Neuronal stem cell (in vitro differentiated cells): ENCODE results near the gene SFR1.

Experiments used
- DNase-seq: peaks from one replicate; pipeline ENCODE4 v3.0.0-alpha.2; 2013; ENCODE audit warnings: low spot score
- H2AFZ ChIP-seq: one replicate; pipeline ENCODE4 v1.6.1; 2013; ENCODE audit warnings: mild to moderate bottlenecking, low read length, inconsistent platforms
- H2AK5ac ChIP-seq: 2 replicates; pipeline ENCODE4 v1.6.1; 2013; ENCODE audit warnings: low read depth, mild to moderate bottlenecking, inconsistent platforms, low read length, moderate library complexity, mixed read lengths
- H2BK120ac ChIP-seq: 2 replicates; pipeline ENCODE4 v1.6.1; 2013; ENCODE audit warnings: low read depth, mild to moderate bottlenecking, inconsistent platforms, low read length, moderate library complexity, mixed read lengths
- H2BK12ac ChIP-seq: one replicate; pipeline ENCODE4 v1.6.1; 2013; ENCODE audit warnings: low read length, inconsistent platforms
- H2BK15ac ChIP-seq: 2 replicates; pipeline ENCODE4 v1.6.1; 2013; ENCODE audit warnings: mild to moderate bottlenecking, low read length, inconsistent platforms, mixed read lengths
- H2BK5ac ChIP-seq: one replicate; pipeline ENCODE4 v1.6.1; 2013; ENCODE audit warnings: inconsistent platforms, mild to moderate bottlenecking, low read length, moderate library complexity
- H3K14ac ChIP-seq: one replicate; pipeline ENCODE4 v1.6.1; 2013; ENCODE audit warnings: low read length, inconsistent platforms
- H3K18ac ChIP-seq: 2 replicates; pipeline ENCODE4 v1.6.1; 2013; ENCODE audit warnings: low read length, inconsistent platforms
- H3K23ac ChIP-seq: 2 replicates; pipeline ENCODE4 v1.6.1; 2013; ENCODE audit warnings: low read depth, mild to moderate bottlenecking, mixed read lengths, low read length, inconsistent platforms; ENCODE audit not compliant: poor library complexity
- H3K27ac ChIP-seq: replicated peaks from 3 replicates; pipeline ENCODE4 v1.5.1; 2013; ENCODE audit warnings: low read length, inconsistent platforms
- H3K27me3 ChIP-seq, 3 experiments: 2 replicates each; pipeline ENCODE4 v1.6.1; 2013; ENCODE audit warnings: low read length in 3 of 3, mild to moderate bottlenecking in 2 of 3, inconsistent platforms in 1 of 3, low read depth in 1 of 3, mixed read lengths in 1 of 3, moderate library complexity in 1 of 3; ENCODE audit not compliant: control insufficient read depth in 3 of 3, insufficient read depth in 3 of 3
- H3K36me3 ChIP-seq, 2 donors: replicated peaks in 1 of 2; 2 replicates each; pipeline ENCODE4 v1.6.1; 2013; ENCODE audit warnings: low read length in 2 of 2; ENCODE audit not compliant: control insufficient read depth in 2 of 2, insufficient read depth in 2 of 2
- H3K4ac ChIP-seq: 2 replicates; pipeline ENCODE4 v1.6.1; 2013; ENCODE audit warnings: inconsistent platforms, mild to moderate bottlenecking, low read length, moderate library complexity
- H3K4me1 ChIP-seq, 2 donors: 1 replicate in 1 of 2; 2 replicates in 1 of 2; pipeline ENCODE4 v1.6.1; 2013; ENCODE audit warnings: low read length in 2 of 2, low read depth in 1 of 2; ENCODE audit not compliant: control insufficient read depth in 2 of 2, insufficient read depth in 1 of 2
- H3K4me2 ChIP-seq: one replicate; pipeline ENCODE4 v1.6.1; 2013; ENCODE audit warnings: mild to moderate bottlenecking, low read length, inconsistent platforms; ENCODE audit not compliant: insufficient read depth, poor library complexity, severe bottlenecking
- H3K4me3 ChIP-seq, 2 donors: 2 replicates each; pipeline ENCODE4 v1.5.1; 2013; ENCODE audit warnings: low read length in 2 of 2, mild to moderate bottlenecking in 2 of 2, inconsistent platforms in 1 of 2, moderate library complexity in 1 of 2
- H3K79me1 ChIP-seq: one replicate; pipeline ENCODE4 v1.6.1; 2013; ENCODE audit warnings: low read depth, mild to moderate bottlenecking, inconsistent platforms, low read length, moderate library complexity
- H3K9ac ChIP-seq: one replicate; pipeline ENCODE4 v1.6.1; 2013; ENCODE audit warnings: mild to moderate bottlenecking, low read depth, low read length, inconsistent platforms; ENCODE audit not compliant: poor library complexity
- H3K9me3 ChIP-seq, 2 donors: replicated peaks in 1 of 2; 2 replicates each; pipeline versions ENCODE3 to v1.6.1; 2013; ENCODE audit warnings: low read length in 2 of 2, mild to moderate bottlenecking in 2 of 2, inconsistent platforms in 1 of 2, low read depth in 1 of 2, mixed read lengths in 1 of 2, moderate library complexity in 1 of 2; ENCODE audit not compliant: control insufficient read depth in 2 of 2, insufficient read depth in 1 of 2
- H4K8ac ChIP-seq: one replicate; pipeline ENCODE4 v1.6.1; 2013; ENCODE audit warnings: low read depth, mild to moderate bottlenecking, inconsistent platforms, low read length, moderate library complexity
- H4K91ac ChIP-seq: one replicate; pipeline ENCODE4 v1.6.1; 2013; ENCODE audit warnings: low read length, low read depth, mild to moderate bottlenecking, inconsistent platforms; ENCODE audit not compliant: poor library complexity
- WGBS, 2 donors: extraction: QIAGEN DNeasy Blood & Tissue Kit; methylation state at CpG; one replicate each; pipeline ENCODE4 v1.1.7; 2013; ENCODE audit warnings: missing lambda C conversion rate in 2 of 2, mixed read lengths in 1 of 2; ENCODE audit not compliant: insufficient read length in 2 of 2, insufficient replicate concordance in 1 of 2; ENCODE audit errors: extremely low coverage in 2 of 2; 5-methylcytosine and 5-hydroxymethylcytosine counted together

SFR1 gene

GRCh38 chr10:104090611-104091010 lies 31.4 kb upstream of the SFR1 start:
- H3K36me3 ChIP-seq: no peaks in the 10 kb centered on the region
- H2BK5ac ChIP-seq: no peak overlapping the region
- no peak overlapping the region for H4K8ac ChIP-seq
- no peak for DNase-seq
- H2BK120ac ChIP-seq: no peak overlapping the region
- H3K27ac ChIP-seq: no peak overlapping the region
- no peak overlapping the region for H3K18ac ChIP-seq
- no peak overlapping the region for H3K14ac ChIP-seq
- H2BK12ac ChIP-seq: no peak overlapping the region
- H3K4ac ChIP-seq: no peak overlapping the region
- H2BK15ac ChIP-seq: no peak overlapping the region
- H2AFZ ChIP-seq: peak overlapping the region; percentile 9
- H3K9me3 ChIP-seq: no peaks in the 10 kb centered on the region
- no peaks in the 10 kb centered on the region for H3K27me3 ChIP-seq
- no peak overlapping the region for H3K4me2 ChIP-seq
- H3K23ac ChIP-seq: no peak overlapping the region
- H3K4me3 ChIP-seq: no peak overlapping the region
- no peaks in the 10 kb centered on the region for H3K79me1 ChIP-seq
- H2AK5ac ChIP-seq: no peak overlapping the region
- H3K4me1 ChIP-seq: peaks cover 2 to 15% of the 10 kb centered on the region in 2 donors
- no peak overlapping the region for H3K9ac ChIP-seq
- no CpG with 5 or more reads among the region's 2 CpGs for WGBS, 2 donors
- H4K91ac ChIP-seq: no peak overlapping the region

DNA sequence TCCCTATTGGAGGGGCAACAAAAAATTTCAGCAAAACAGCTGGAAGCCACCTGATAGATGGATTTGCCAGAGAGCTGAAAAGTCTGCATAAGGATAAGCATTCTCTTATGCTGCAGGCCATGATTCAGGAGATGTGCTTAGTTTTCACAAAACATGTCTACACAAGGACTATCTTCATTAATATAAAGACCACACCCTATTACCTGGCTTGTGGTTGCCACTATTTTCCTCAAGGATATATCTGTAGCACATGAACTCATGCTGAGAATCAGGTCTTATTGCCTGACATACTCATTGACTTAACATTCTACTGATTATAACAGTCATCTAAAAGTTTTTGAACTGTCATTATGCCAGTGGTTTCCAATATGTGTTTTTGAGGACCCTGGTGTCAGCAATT lies 29.2 kb upstream of the SFR1 start:
- Histone ChIP-seq H4K8ac (no peak overlapping the region), H2BK5ac (no peak overlapping the region), H3K23ac (no peak overlapping the region), H2BK15ac (no peak overlapping the region), H3K18ac (no peak overlapping the region), H2AFZ (no peak overlapping the region), H3K4me1 (peaks cover 0 to 15% of the 10 kb centered on the region in 2 donors), H3K4me3 (no peak overlapping the region), H3K27me3 (no peaks in the 10 kb centered on the region), H2AK5ac (no peak overlapping the region), H2BK120ac (no peak overlapping the region), H3K4me2 (no peak overlapping the region), H3K9ac (no peak overlapping the region), H3K4ac (no peak overlapping the region), H3K27ac (no peak overlapping the region), H3K9me3 (peaks cover 3 to 7% of the 10 kb centered on the region in 2 donors), H3K14ac (no peak overlapping the region), H2BK12ac (no peak overlapping the region), H3K79me1 (no peaks in the 10 kb centered on the region), H3K36me3 (no peaks in the 10 kb centered on the region), H4K91ac (no peak overlapping the region)
- DNase-seq: no peak

- H3K79me1 ChIP-seq: no peaks in the 10 kb centered on the region
- no peak overlapping the region for H3K23ac ChIP-seq
- no peak overlapping the region for H2AK5ac ChIP-seq
- H2AFZ ChIP-seq: no peak overlapping the region
- H3K18ac ChIP-seq: no peak overlapping the region
- no peak overlapping the region for H3K14ac ChIP-seq
- H3K4me3 ChIP-seq: no peak overlapping the region
- H3K4ac ChIP-seq: no peak overlapping the region
- no peak overlapping the region for H3K4me2 ChIP-seq
- no peaks in the 10 kb centered on the region for H3K4me1 ChIP-seq
- no CpG with 5 or more reads among the region's 2 CpGs for WGBS, 2 donors
- H3K27ac ChIP-seq: no peak overlapping the region
- no peak overlapping the region for H2BK120ac ChIP-seq
- H4K91ac ChIP-seq: no peak overlapping the region
- no peak overlapping the region for H3K9ac ChIP-seq
- DNase-seq: no peak
- H4K8ac ChIP-seq: no peak overlapping the region
- no peaks in the 10 kb centered on the region for H3K36me3 ChIP-seq
- no peak overlapping the region for H2BK12ac ChIP-seq
- H2BK15ac ChIP-seq: no peak overlapping the region
- H3K27me3 ChIP-seq: peaks cover 0 to 4% (median 0%) of the 10 kb centered on the region in 3 experiments
- H2BK5ac ChIP-seq: no peak overlapping the region
- peaks cover 3 to 7% of the 10 kb centered on the region in 2 donors for H3K9me3 ChIP-seq
Observed at GRCh38 chr10:104096692-104097091, 25.3 kb upstream of the SFR1 start.

- no peak for DNase-seq
- Histone ChIP-seq H3K27ac (no peak overlapping the region), H3K4me1 (no peaks in the 10 kb centered on the region), H2BK12ac (no peak overlapping the region), H3K14ac (no peak overlapping the region), H3K79me1 (no peaks in the 10 kb centered on the region), H3K9me3 (peaks cover 3 to 7% of the 10 kb centered on the region in 2 donors), H2BK5ac (no peak overlapping the region), H3K4ac (no peak overlapping the region), H3K36me3 (no peaks in the 10 kb centered on the region), H2AFZ (no peak overlapping the region), H3K4me2 (no peak overlapping the region), H3K18ac (no peak overlapping the region), H4K91ac (no peak overlapping the region), H2AK5ac (no peak overlapping the region), H2BK15ac (no peak overlapping the region), H3K4me3 (no peak overlapping the region), H3K9ac (no peak overlapping the region), H2BK120ac (no peak overlapping the region), H4K8ac (no peak overlapping the region), H3K27me3 (peaks cover 0 to 14% (median 0%) of the 10 kb centered on the region in 3 experiments), H3K23ac (no peak overlapping the region)
- no CpG with 5 or more reads among the region's 4 CpGs for WGBS, 2 donors
Observed at GRCh38 chr10:104098358-104098925, 23.5 kb upstream of the SFR1 start.
